SK-N-SH treated with all-trans-retinoic acid at 6 μM for 48 hours (cell line): Measurements from ENCODE around the gene XIRP2.

Experiments used
- ATAC-seq: fragments of 200-7000 bp; cut with Tn5 transposase; 3 replicates; pipeline ENCODE4 v1.9.1; 2020; ENCODE audit warnings: mild to moderate bottlenecking, moderate library complexity
- BACH2 ChIP-seq: fragments of 250-450 bp; sonication (Bioruptor Pico); IDR thresholded peaks from 2 replicates; pipeline ENCODE4 v1.9.0; 2021; ENCODE audit warnings: mild to moderate bottlenecking, borderline replicate concordance
- CREB5 ChIP-seq: fragments of 250-450 bp; sonication (Bioruptor Pico); IDR thresholded peaks from 2 replicates; pipeline ENCODE4 v1.5.1; 2020; ENCODE audit warnings: low read depth, mild to moderate bottlenecking, moderate library complexity
- CSDC2 ChIP-seq: fragments of 250-450 bp; sonication (Bioruptor Pico); IDR thresholded peaks from 2 replicates; pipeline ENCODE4 v1.5.0; 2020; ENCODE audit warnings: mild to moderate bottlenecking, moderate library complexity
- ESRRG ChIP-seq: fragments of 250-450 bp; sonication (Bioruptor Pico); IDR thresholded peaks from 2 replicates; pipeline ENCODE4 v1.6.1; 2021; ENCODE audit warnings: mild to moderate bottlenecking
- GLIS3 ChIP-seq: fragments of 250-450 bp; sonication (Bioruptor Pico); IDR thresholded peaks from 2 replicates; pipeline ENCODE4 v1.5.0; 2020; ENCODE audit warnings: mild to moderate bottlenecking, moderate library complexity
- ISL1 ChIP-seq: fragments of 250-450 bp; sonication (Bioruptor Pico); IDR thresholded peaks from 2 replicates; pipeline ENCODE4 v2.1.2; 2022; ENCODE audit warnings: mild to moderate bottlenecking, moderate library complexity
- OSR1 ChIP-seq: fragments of 250-450 bp; sonication (Bioruptor Pico); IDR thresholded peaks from 2 replicates; pipeline ENCODE4 v1.8.0; 2022; ENCODE audit warnings: moderate library complexity, mild to moderate bottlenecking, inconsistent platforms
- PATZ1 ChIP-seq: fragments of 250-450 bp; sonication (Bioruptor Pico); IDR thresholded peaks from 2 replicates; pipeline ENCODE4 v1.8.0; 2020; ENCODE audit warnings: mild to moderate bottlenecking, moderate library complexity, borderline replicate concordance
- POU6F1 ChIP-seq: fragments of 250-450 bp; sonication (Bioruptor Pico); IDR thresholded peaks from 2 replicates; pipeline ENCODE4 v1.8.0; 2021; ENCODE audit warnings: low read depth, mild to moderate bottlenecking, moderate library complexity, borderline replicate concordance
- PPARA ChIP-seq: fragments of 250-450 bp; sonication (Bioruptor Pico); IDR thresholded peaks from 2 replicates; pipeline ENCODE4 v1.5.0; 2020; ENCODE audit warnings: mild to moderate bottlenecking, borderline replicate concordance
- RARB ChIP-seq: fragments of 250-450 bp; sonication (Bioruptor Pico); IDR thresholded peaks from 2 replicates; pipeline ENCODE4 v1.8.0; 2021; ENCODE audit warnings: mild to moderate bottlenecking, moderate library complexity
- SNAI2 ChIP-seq: fragments of 250-450 bp; sonication (Bioruptor Pico); IDR thresholded peaks from 2 replicates; pipeline ENCODE4 v1.5.0; 2020; ENCODE audit warnings: mild to moderate bottlenecking, moderate library complexity
- TCF4 ChIP-seq: fragments of 250-450 bp; sonication (Bioruptor Pico); IDR thresholded peaks from 2 replicates; pipeline ENCODE4 v1.8.0; 2021; ENCODE audit warnings: mild to moderate bottlenecking, moderate library complexity, borderline replicate concordance
- TOX ChIP-seq: fragments of 250-450 bp; sonication (Bioruptor Pico); IDR thresholded peaks from 2 replicates; pipeline ENCODE4 v1.8.0; 2021; ENCODE audit warnings: mild to moderate bottlenecking, moderate library complexity, borderline replicate concordance
- TSHZ2 ChIP-seq: fragments of 250-450 bp; sonication (Bioruptor Pico); IDR thresholded peaks from 2 replicates; pipeline ENCODE4 v1.5.0; 2020; ENCODE audit warnings: mild to moderate bottlenecking, moderate library complexity
- ZC3H10 ChIP-seq: fragments of 250-450 bp; sonication (Bioruptor Pico); IDR thresholded peaks from 2 replicates; pipeline ENCODE4 v1.5.1; 2021; ENCODE audit warnings: mild to moderate bottlenecking, moderate library complexity
- ZFP3 ChIP-seq: fragments of 250-450 bp; sonication (Bioruptor Pico); IDR thresholded peaks from 2 replicates; pipeline ENCODE4 v1.5.0; 2020; ENCODE audit warnings: mild to moderate bottlenecking, moderate library complexity
- ZFP30 ChIP-seq: fragments of 450-650 bp; formaldehyde crosslinking; IDR thresholded peaks from 2 replicates; pipeline ENCODE4 v1.5.0; 2022; ENCODE audit warnings: mild to moderate bottlenecking, moderate library complexity
- ZNF565 ChIP-seq: fragments of 450-650 bp; formaldehyde crosslinking; conservative IDR thresholded peaks from 2 replicates; pipeline ENCODE4 v1.5.0; 2020; ENCODE audit warnings: low read depth, mild to moderate bottlenecking, moderate library complexity
- ZNF8 ChIP-seq: fragments of 450-650 bp; formaldehyde crosslinking; IDR thresholded peaks from 2 replicates; pipeline ENCODE4 v1.5.0; 2020; ENCODE audit warnings: mild to moderate bottlenecking, moderate library complexity
- TF ChIP-seq, protein P1 (sequence below): fragments of 250-450 bp; sonication (Bioruptor Pico); IDR thresholded peaks from 2 replicates; pipeline ENCODE4 v1.5.1; 2021; ENCODE audit warnings: mild to moderate bottlenecking, moderate library complexity

The XIRP2 gene

GRCh38 chr2:166895243-166895642, 7.0 kb downstream of the XIRP2 start:
- TF ChIP-seq BACH2, result no peak
- TF ChIP-seq ZNF565 (CRISPR knock-in tag), result no peak
- no peak for TF ChIP-seq PPARA
- no peak for TF ChIP-seq ESRRG (CRISPR knock-in tag)
- no peak for TF ChIP-seq SNAI2 (CRISPR knock-in tag)
- no peak for TF ChIP-seq ZNF8 (CRISPR knock-in tag)
- no peak for ATAC-seq

DNA sequence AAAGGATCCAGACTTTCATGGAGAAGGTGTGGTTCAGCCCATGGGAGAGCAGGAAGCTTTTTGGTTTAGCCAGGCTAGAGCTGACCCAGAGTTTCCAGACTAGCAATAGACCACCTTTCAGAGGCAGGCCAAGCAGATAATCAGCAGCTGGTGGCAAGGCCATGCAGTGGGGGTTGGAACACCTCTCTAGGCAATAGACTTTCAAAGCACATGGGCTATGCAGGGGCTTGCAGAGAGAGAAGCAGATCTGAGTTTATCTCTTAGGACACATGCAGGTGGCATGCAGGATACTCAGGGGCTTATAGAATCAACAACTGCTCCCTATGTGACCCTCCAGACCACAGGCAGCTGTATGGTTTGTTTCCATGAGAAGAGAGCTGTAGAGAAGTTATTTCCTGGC, 9.4 kb downstream of the XIRP2 start:
- ATAC-seq, result no peak
- no peak for TF ChIP-seq ESRRG (CRISPR knock-in tag)
- no peak for TF ChIP-seq TOX (CRISPR knock-in tag)
- TF ChIP-seq ZFP30 (CRISPR knock-in tag), result no peak
- no peak for TF ChIP-seq GLIS3 (CRISPR knock-in tag)
- TF ChIP-seq POU6F1 (CRISPR knock-in tag), result no peak
- no peak for TF ChIP-seq RARB (CRISPR knock-in tag)
- TF ChIP-seq CREB5, result no peak
- TF ChIP-seq PATZ1 (CRISPR knock-in tag), result no peak
- no peak for TF ChIP-seq TCF4
- no peak for TF ChIP-seq ZC3H10 (CRISPR knock-in tag)
- TF ChIP-seq OSR1, result no peak
- no peak for TF ChIP-seq ZFP3
- no peak for TF ChIP-seq SNAI2 (CRISPR knock-in tag)
- TF ChIP-seq BACH2, result no peak
- TF ChIP-seq, protein P1, sequence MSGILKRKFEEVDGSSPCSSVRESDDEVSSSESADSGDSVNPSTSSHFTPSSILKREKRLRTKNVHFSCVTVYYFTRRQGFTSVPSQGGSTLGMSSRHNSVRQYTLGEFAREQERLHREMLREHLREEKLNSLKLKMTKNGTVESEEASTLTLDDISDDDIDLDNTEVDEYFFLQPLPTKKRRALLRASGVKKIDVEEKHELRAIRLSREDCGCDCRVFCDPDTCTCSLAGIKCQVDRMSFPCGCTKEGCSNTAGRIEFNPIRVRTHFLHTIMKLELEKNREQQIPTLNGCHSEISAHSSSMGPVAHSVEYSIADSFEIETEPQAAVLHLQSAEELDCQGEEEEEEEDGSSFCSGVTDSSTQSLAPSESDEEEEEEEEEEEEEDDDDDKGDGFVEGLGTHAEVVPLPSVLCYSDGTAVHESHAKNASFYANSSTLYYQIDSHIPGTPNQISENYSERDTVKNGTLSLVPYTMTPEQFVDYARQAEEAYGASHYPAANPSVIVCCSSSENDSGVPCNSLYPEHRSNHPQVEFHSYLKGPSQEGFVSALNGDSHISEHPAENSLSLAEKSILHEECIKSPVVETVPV (CRISPR knock-in tag), result no peak
- no peak for TF ChIP-seq ISL1 (CRISPR knock-in tag)
- no peak for TF ChIP-seq TSHZ2 (CRISPR knock-in tag)

GRCh38 chr2:166899676-166900075, 11.4 kb downstream of the XIRP2 start:
- ATAC-seq, result no peak
- no peak for TF ChIP-seq CREB5
- no peak for TF ChIP-seq TSHZ2 (CRISPR knock-in tag)
- no peak for TF ChIP-seq GLIS3 (CRISPR knock-in tag)
- no peak for TF ChIP-seq TOX (CRISPR knock-in tag)
- no peak for TF ChIP-seq PPARA
- TF ChIP-seq POU6F1 (CRISPR knock-in tag), result no peak
- TF ChIP-seq ZNF8 (CRISPR knock-in tag), result no peak
- TF ChIP-seq ZFP3, result no peak
- no peak for TF ChIP-seq CSDC2
- TF ChIP-seq OSR1, result no peak
- no peak for TF ChIP-seq ISL1 (CRISPR knock-in tag)
- TF ChIP-seq ESRRG (CRISPR knock-in tag), result no peak
- no peak for TF ChIP-seq BACH2
- no peak for TF ChIP-seq ZNF565 (CRISPR knock-in tag)
